ENCODE data around the gene ZBTB20. TPM values are rescaled to one million over a fixed set of nuclear protein-coding genes. Genes with fewer than 3 reads are reported as not detected.

Gene ZBTB20
- total RNA-seq, 2 experiments from 2014 or later: 5.1 to 5.3 TPM

DNA sequence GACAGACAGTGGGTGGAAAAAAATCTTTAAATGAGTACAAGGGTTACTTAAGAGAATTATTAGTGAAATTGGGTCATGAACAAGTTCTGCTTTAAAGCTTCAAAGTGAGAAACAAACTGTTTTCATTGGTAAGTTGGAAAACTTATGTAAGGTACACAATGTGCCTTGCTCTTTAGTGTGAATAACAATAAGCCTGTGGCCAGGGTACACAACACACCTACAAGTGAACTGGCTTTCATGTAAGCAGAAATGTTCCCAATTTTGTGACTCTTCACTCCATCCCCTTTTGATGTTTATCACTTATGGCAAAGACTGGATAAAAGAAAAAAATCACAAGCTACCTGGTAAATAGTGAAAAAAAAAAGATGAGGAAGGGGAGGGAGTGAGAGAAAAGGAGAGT is 253.7 kb downstream of the ZBTB20 start:
- Mint-ChIP-seq H3K4me1 (ENCODE audit: low read depth) (no peaks in the 10 kb centered on the region), H3K27me3 (no peaks in the 10 kb centered on the region), H3K9me3 (no peaks in the 10 kb centered on the region), H3K4me3 (no peak overlapping the region), H3K36me3 (ENCODE audit: low read depth) (no peaks in the 10 kb centered on the region), H3K27ac (no peak overlapping the region)
- ATAC-seq (no peak), DNase-seq (no peak)
- intact Hi-C loops (cut with micrococcal nuclease): no loop called here
- CTCF ChIA-PET: interaction anchor here (0.8 kb wide), 1 partner anchor 51 kb away, joined by 3 read pairs; no protein-coding TSS in a partner anchor
- TF ChIP-seq, protein P1, sequence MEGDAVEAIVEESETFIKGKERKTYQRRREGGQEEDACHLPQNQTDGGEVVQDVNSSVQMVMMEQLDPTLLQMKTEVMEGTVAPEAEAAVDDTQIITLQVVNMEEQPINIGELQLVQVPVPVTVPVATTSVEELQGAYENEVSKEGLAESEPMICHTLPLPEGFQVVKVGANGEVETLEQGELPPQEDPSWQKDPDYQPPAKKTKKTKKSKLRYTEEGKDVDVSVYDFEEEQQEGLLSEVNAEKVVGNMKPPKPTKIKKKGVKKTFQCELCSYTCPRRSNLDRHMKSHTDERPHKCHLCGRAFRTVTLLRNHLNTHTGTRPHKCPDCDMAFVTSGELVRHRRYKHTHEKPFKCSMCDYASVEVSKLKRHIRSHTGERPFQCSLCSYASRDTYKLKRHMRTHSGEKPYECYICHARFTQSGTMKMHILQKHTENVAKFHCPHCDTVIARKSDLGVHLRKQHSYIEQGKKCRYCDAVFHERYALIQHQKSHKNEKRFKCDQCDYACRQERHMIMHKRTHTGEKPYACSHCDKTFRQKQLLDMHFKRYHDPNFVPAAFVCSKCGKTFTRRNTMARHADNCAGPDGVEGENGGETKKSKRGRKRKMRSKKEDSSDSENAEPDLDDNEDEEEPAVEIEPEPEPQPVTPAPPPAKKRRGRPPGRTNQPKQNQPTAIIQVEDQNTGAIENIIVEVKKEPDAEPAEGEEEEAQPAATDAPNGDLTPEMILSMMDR (IDR thresholded peaks at IDR 0.05): no peak
- POLR2A ChIA-PET: interaction anchor here (0.8 to 1.0 kb wide), 2 partner anchors 8 to 9 kb away, joined by 3 read pairs; no protein-coding TSS in a partner anchor

DNA sequence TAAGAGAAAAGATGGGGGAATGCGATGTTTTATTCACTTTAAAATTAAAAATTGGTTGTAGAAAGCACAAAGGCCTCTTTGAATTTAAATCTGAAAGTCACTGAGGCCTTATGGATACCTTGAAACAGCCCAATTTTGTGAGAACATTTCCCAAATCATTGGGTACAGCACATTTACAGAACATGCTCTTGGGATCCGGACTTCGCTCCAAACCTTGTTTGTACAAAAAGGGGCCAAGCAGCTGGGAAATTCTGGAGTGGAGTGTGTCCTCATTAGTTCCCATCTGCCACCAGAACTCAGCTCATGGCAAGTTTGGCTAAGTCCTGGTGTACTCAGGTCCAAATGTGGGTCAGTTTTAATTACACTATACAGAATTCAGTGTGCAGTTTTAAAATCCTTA is 254.2 kb downstream of the ZBTB20 start:
- ATAC-seq (no peak), DNase-seq (no peak)
- CTCF ChIA-PET: no interaction called here
- TF ChIP-seq, protein P1 (IDR thresholded peaks at IDR 0.05): no peak
- Mint-ChIP-seq H3K36me3 (ENCODE audit: low read depth) (no peaks in the 10 kb centered on the region), H3K4me1 (ENCODE audit: low read depth) (no peaks in the 10 kb centered on the region), H3K9me3 (no peaks in the 10 kb centered on the region), H3K27ac (no peak overlapping the region), H3K4me3 (no peak overlapping the region), H3K27me3 (no peaks in the 10 kb centered on the region)
- intact Hi-C loops (cut with micrococcal nuclease): no loop called here
- POLR2A ChIA-PET: interaction anchor here (0.6 to 1.0 kb wide), 3 partner anchors 7 to 821 kb away, joined by 3 read pairs; no protein-coding TSS in a partner anchor

DNA sequence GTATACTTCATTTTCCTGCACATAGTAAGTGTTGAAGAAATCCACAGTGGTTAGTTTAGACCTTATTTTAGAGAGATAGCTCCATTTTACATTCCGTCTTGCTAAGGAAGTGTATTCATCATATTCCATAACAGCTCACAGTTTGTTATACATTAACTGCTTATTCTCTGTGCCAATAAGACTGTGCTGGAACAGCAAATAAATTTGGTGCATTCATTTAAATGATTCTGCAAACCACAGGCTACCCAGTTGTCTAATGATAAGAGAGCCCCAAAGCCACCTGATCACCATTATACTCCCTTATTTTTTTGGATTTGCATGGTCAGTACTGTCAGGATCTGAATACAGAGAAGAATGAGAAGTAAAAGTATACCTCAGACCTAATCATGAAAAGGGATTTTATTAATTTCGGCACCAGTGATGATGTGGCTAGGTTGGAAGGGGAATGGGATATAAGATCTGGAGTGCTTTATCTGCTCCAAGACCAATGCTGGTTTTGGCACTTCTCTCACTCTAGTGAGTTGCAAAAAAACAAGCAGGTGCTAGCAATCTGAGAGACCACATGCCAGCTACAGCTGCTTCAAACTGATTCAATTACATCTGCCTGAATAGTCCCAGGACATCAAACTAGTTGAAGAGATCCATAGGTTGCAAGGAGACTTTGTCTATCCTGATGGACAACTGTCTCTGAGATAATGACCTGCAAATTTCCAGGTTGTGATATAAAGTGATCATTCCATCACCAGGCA is 254.8 kb downstream of the ZBTB20 start:
- no peak for ATAC-seq
- intact Hi-C loops (cut with micrococcal nuclease): no loop called here
- no peak for DNase-seq
- no peaks in the 10 kb centered on the region for H3K4me1 Mint-ChIP-seq (ENCODE audit: low read depth)
- H3K27ac Mint-ChIP-seq: no peak overlapping the region
- H3K9me3 Mint-ChIP-seq: no peaks in the 10 kb centered on the region
- TF ChIP-seq, protein P1 (IDR thresholded peaks at IDR 0.05): no peak
- H3K36me3 Mint-ChIP-seq (ENCODE audit: low read depth): no peaks in the 10 kb centered on the region
- CTCF ChIA-PET: no interaction called here
- H3K4me3 Mint-ChIP-seq: no peak overlapping the region
- POLR2A ChIA-PET: interaction anchor here (0.6 kb wide), 1 partner anchor 822 kb away, joined by 3 read pairs; no protein-coding TSS in a partner anchor
- H3K27me3 Mint-ChIP-seq: no peaks in the 10 kb centered on the region

DNA sequence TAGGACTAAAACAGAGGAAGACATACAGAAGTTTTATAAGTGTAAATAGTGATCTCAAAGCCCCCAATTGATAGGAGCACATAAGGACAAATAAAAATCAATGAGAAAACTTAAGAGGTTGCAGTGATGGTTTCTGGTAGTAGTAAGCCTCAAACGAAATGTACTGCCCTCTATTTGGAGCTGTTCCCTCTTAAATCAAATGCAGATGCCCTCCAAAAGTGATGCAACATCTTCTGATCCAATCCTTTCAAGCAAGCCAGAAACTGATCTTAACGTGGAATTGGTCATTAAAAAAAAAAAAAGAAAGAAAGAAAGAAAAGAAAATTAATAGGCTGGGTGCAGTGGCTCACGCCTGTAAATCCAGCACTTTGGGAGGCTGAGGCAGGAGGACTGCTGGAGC is 259.3 kb downstream of the ZBTB20 start:
- DNase-seq (no peak), ATAC-seq (no peak)
- Mint-ChIP-seq H3K9me3 (peaks cover 5% of the 10 kb centered on the region), H3K4me1 (ENCODE audit: low read depth) (peaks cover 7% of the 10 kb centered on the region), H3K27ac (no peak overlapping the region), H3K27me3 (no peaks in the 10 kb centered on the region), H3K36me3 (ENCODE audit: low read depth) (peaks cover 8% of the 10 kb centered on the region), H3K4me3 (no peak overlapping the region)
- intact Hi-C loops (cut with micrococcal nuclease): no loop called here
- TF ChIP-seq, protein P1 (IDR thresholded peaks at IDR 0.05): no peak
- ChIA-PET CTCF (no interaction called here), POLR2A (no interaction called here)

DNA sequence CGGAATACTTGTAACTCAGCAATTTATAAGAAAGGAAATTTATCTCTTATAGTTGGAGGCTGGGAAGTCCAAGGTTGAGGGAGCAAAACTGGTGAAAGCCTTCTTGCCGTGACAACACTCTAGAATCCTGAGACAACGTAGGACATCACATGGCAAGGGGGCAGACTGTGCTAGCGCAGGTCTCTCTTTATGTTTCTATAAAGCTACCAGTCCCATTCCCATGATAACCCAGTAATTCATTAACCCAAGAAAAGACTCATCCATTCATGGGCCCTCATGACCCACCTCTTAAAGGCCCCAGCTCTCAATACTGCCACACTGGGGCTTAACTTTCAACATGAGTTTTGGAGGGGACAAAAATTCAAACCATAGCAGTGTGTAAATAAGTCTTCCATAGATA is 260.2 kb downstream of the ZBTB20 start:
- intact Hi-C loops (cut with micrococcal nuclease): no loop called here
- H3K36me3 Mint-ChIP-seq (ENCODE audit: low read depth): peaks cover 8% of the 10 kb centered on the region
- peaks cover 5% of the 10 kb centered on the region for H3K9me3 Mint-ChIP-seq
- peaks cover 7% of the 10 kb centered on the region for H3K4me1 Mint-ChIP-seq (ENCODE audit: low read depth)
- ATAC-seq (no peak), DNase-seq (no peak)
- CTCF ChIA-PET: no interaction called here
- no peak overlapping the region for H3K4me3 Mint-ChIP-seq
- POLR2A ChIA-PET: interaction anchor here (0.6 kb wide), 1 partner anchor 40 kb away, joined by 3 read pairs; no protein-coding TSS in a partner anchor
- TF ChIP-seq, protein P1 (IDR thresholded peaks at IDR 0.05): no peak
- H3K27me3 Mint-ChIP-seq: no peaks in the 10 kb centered on the region
- no peak overlapping the region for H3K27ac Mint-ChIP-seq

All from activated CD8-positive, alpha-beta T cell treated with anti-CD3 and anti-CD28 coated beads for 36 hours (primary cell).